HEK293 (cell line): ENCODE data around the gene IBSP.

Experiments used
- CTCF ChIA-PET: fragments of 350-600 bp; formaldehyde crosslinking; extraction: SDS; loops from one replicate; lab custom pipeline; 2021; ENCODE audit warnings: antibody characterized with exemption; lab: Yijun Ruan, JAX
- POLR2A ChIA-PET: fragments of 300-600 bp; formaldehyde crosslinking; extraction: SDS; loops from one replicate; lab custom pipeline; 2020; ENCODE audit warnings: antibody characterized with exemption, inconsistent platforms; lab: Yijun Ruan, JAX
- H3K27ac ChIP-seq: fragments of 200-500 bp; sonication (Bioruptor generic); 2 replicates; pipeline ENCODE4 v1.5.1; 2014; ENCODE audit warnings: low read depth, low read length, control low read depth, inconsistent platforms; ENCODE audit errors: extremely low read depth
- H3K36me3 ChIP-seq, 2 experiments: fragments of 200-500 bp in 1 of 2; sonication (Bioruptor generic) in 1 of 2; 1 replicate in 1 of 2; 2 replicates in 1 of 2; pipeline ENCODE4 v1.5.1; 2014 to 2017; ENCODE audit warnings: inconsistent platforms in 2 of 2, low read length in 2 of 2; ENCODE audit not compliant: control insufficient read depth in 2 of 2, insufficient read depth in 1 of 2
- H3K4me1 ChIP-seq: fragments of 200-500 bp; sonication (Bioruptor generic); 2 replicates; pipeline ENCODE4 v1.5.1; 2014; ENCODE audit warnings: mild to moderate bottlenecking, low read length, inconsistent platforms; ENCODE audit not compliant: control insufficient read depth, insufficient read depth
- H3K4me3 ChIP-seq: 2 replicates; pipeline ENCODE4 v1.5.1; 2011; ENCODE audit warnings: low read depth, mild to moderate bottlenecking, control low read depth, low read length, moderate library complexity
- H3K9me3 ChIP-seq: fragments of 200-500 bp; sonication (Bioruptor generic); 2 replicates; pipeline ENCODE4 v1.5.1; 2014; ENCODE audit warnings: low read depth, low read length, inconsistent platforms; ENCODE audit not compliant: control insufficient read depth, insufficient read depth
- BCL11A ChIP-seq: fragments of 450-650 bp; formaldehyde crosslinking; IDR thresholded peaks from 2 replicates; pipeline ENCODE4 v1.5.1; 2016; ENCODE audit warnings: low read depth, missing biosample characterization, missing genetic modification characterization
- KLF10 ChIP-seq: fragments of 450-650 bp; IDR thresholded peaks from 2 replicates; pipeline ENCODE4 v1.5.1; 2018; ENCODE audit warnings: missing biosample characterization, mild to moderate bottlenecking, missing genetic modification characterization
- PRDM2 ChIP-seq: fragments of 450-650 bp; formaldehyde crosslinking; IDR thresholded peaks from 2 replicates; pipeline ENCODE4 v1.5.1; 2016; ENCODE audit warnings: missing biosample characterization, missing genetic modification characterization, borderline replicate concordance
- PRDM6 ChIP-seq: fragments of 450-650 bp; formaldehyde crosslinking; IDR thresholded peaks from 2 replicates; pipeline ENCODE4 v1.5.1; 2017; ENCODE audit warnings: missing biosample characterization, missing genetic modification characterization
- REST ChIP-seq: fragments of 450-650 bp; formaldehyde crosslinking; IDR thresholded peaks from 2 replicates; pipeline ENCODE4 v1.5.1; 2016; ENCODE audit warnings: missing biosample characterization, missing genetic modification characterization
- SP2 ChIP-seq: fragments of 450-650 bp; formaldehyde crosslinking; IDR thresholded peaks from 2 replicates; pipeline ENCODE4 v1.5.1; 2016; ENCODE audit warnings: missing biosample characterization, missing genetic modification characterization
- ZBTB21 ChIP-seq: fragments of 450-650 bp; formaldehyde crosslinking; IDR thresholded peaks from 2 replicates; pipeline ENCODE4 v1.5.1; 2017; ENCODE audit warnings: missing biosample characterization, missing genetic modification characterization
- ZBTB7A ChIP-seq: fragments of 450-650 bp; formaldehyde crosslinking; IDR thresholded peaks from 2 replicates; pipeline ENCODE4 v1.5.1; 2016; ENCODE audit warnings: low read depth, missing biosample characterization, missing genetic modification characterization
- ZNF112 ChIP-seq: fragments of 450-650 bp; formaldehyde crosslinking; IDR thresholded peaks from 2 replicates; pipeline ENCODE4 v1.5.0; 2017; ENCODE audit warnings: missing biosample characterization, missing genetic modification characterization
- ZNF114 ChIP-seq: fragments of 450-650 bp; formaldehyde crosslinking; IDR thresholded peaks from 2 replicates; pipeline ENCODE4 v1.5.0; 2017; ENCODE audit warnings: missing biosample characterization, missing genetic modification characterization
- ZNF146 ChIP-seq: fragments of 450-650 bp; formaldehyde crosslinking; IDR thresholded peaks from 2 replicates; pipeline ENCODE4 v1.5.1; 2016; ENCODE audit warnings: missing biosample characterization, missing genetic modification characterization
- ZNF239 ChIP-seq: fragments of 450-650 bp; formaldehyde crosslinking; IDR thresholded peaks from 2 replicates; pipeline ENCODE4 v1.5.1; 2016; ENCODE audit warnings: missing biosample characterization, missing genetic modification characterization
- ZNF280D ChIP-seq: fragments of 450-650 bp; formaldehyde crosslinking; IDR thresholded peaks from 2 replicates; pipeline ENCODE4 v1.5.1; 2016; ENCODE audit warnings: missing biosample characterization, missing genetic modification characterization
- ZNF292 ChIP-seq: fragments of 450-650 bp; formaldehyde crosslinking; IDR thresholded peaks from 2 replicates; pipeline ENCODE4 v1.5.1; 2016; ENCODE audit warnings: low read depth, missing biosample characterization, missing genetic modification characterization, borderline replicate concordance
- ZNF449 ChIP-seq: fragments of 450-650 bp; formaldehyde crosslinking; IDR thresholded peaks from 2 replicates; pipeline ENCODE4 v1.5.1; 2017; ENCODE audit warnings: missing biosample characterization, mild to moderate bottlenecking, missing genetic modification characterization, moderate library complexity
- ZNF621 ChIP-seq: fragments of 450-650 bp; formaldehyde crosslinking; IDR thresholded peaks from 2 replicates; pipeline ENCODE4 v1.5.1; 2017; ENCODE audit warnings: missing biosample characterization, missing genetic modification characterization
- ZNF791 ChIP-seq: fragments of 450-650 bp; formaldehyde crosslinking; IDR thresholded peaks from 2 replicates; pipeline ENCODE4 v1.5.1; 2016; ENCODE audit warnings: missing biosample characterization, missing genetic modification characterization

The IBSP gene

GRCh38 chr4:87835743-87836142 is 36.4 kb downstream of the IBSP start:
- no peaks in the 10 kb centered on the region for H3K4me1 ChIP-seq
- POLR2A ChIA-PET, result no interaction called here
- TF ChIP-seq PRDM2 (no peak), ZNF239 (tag by site-specific recombination) (no peak), ZNF621 (tag by site-specific recombination) (no peak), BCL11A (tag by site-specific recombination) (no peak), ZNF791 (tag by site-specific recombination) (no peak), ZNF112 (tag by site-specific recombination) (no peak), SP2 (tag by site-specific recombination) (no peak)
- H3K36me3 ChIP-seq, result no peaks in the 10 kb centered on the region
- no peaks in the 10 kb centered on the region for H3K9me3 ChIP-seq
- H3K27ac ChIP-seq, result no peak overlapping the region
- no peak overlapping the region for H3K4me3 ChIP-seq
- CTCF ChIA-PET, result interaction anchor here (1.1 kb wide), 1 partner anchor 376 kb away, joined by 5 read pairs; no protein-coding TSS in a partner anchor

- CTCF ChIA-PET, result interaction anchor here (0.7 to 3.7 kb wide), 10 partner anchors 10 to 475 kb away, joined by 3 to 39 read pairs (median 4); partner anchors contain the start of gene DMP1
- no peaks in the 10 kb centered on the region for H3K36me3 ChIP-seq
- TF ChIP-seq ZNF114 (tag by site-specific recombination) (no peak), ZNF280D (no peak), ZBTB21 (tag by site-specific recombination) (no peak), ZNF146 (tag by site-specific recombination) (no peak), PRDM6 (no peak), KLF10 (tag by site-specific recombination) (no peak), REST (tag by site-specific recombination) (no peak), ZBTB7A (tag by site-specific recombination) (no peak), ZNF449 (tag by site-specific recombination) (no peak), SP2 (tag by site-specific recombination) (no peak), ZNF292 (tag by site-specific recombination) (no peak)
- TF ChIP-seq, all 188 proteins: peak for 0
- Histone ChIP-seq H3K9me3 (no peaks in the 10 kb centered on the region), H3K4me3 (no peak overlapping the region), H3K27ac (no peak overlapping the region), H3K4me1 (no peaks in the 10 kb centered on the region)
- POLR2A ChIA-PET, result no interaction called here
These were observed 38.9 kb downstream of the IBSP start for GRCh38 chr4:87838205-87838604.
